Measurements from ENCODE around the gene CNOT3.
A peak's percentile ranks its signal among the peaks of the same experiment; 100 is the strongest.
"Not testable (repeated sequence)": the region's sequence is repeated elsewhere in the genome, so short reads cannot be mapped to it uniquely, and the experiment has no call there.

Gene CNOT3

DNA sequence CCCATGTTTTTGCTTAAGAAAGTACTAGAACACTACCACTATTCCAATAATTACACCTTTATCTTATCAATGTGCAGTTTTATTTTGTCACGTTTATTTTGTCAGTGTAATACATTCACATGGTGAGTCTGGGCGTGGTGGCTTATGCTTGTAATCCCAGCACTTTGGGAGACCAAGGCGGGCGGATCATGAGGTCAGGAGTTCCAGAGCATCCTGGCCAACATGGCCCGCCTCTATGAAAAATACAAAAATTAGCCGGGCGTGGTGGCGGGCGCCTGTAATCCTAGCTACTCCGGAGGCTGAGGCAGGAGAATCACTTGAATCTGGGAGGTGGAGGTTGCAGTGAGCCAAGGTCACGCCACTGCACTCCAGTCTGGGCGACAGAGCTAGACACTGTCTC lies 56.9 kb downstream of the CNOT3 start:
- not testable (repeated sequence) for DNase-seq

DNA sequence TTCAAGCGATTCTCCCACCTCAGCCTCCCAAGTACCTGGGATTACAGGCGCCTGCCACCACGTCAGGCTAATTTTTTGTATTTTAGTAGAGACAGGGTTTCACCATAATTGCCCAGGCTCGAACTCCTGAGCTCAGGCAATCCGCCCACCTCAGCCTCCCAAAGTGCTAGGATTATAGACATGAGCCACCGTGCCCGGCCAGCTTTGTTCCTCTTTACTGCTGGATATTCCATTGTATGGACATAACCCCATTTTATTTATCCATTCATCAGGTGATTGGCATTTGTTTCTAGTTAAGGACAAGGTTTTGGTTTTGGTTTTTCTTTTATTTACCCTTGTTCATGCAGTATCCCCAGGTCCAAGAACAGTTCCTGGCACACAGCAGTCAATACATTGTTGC lies 59.0 kb downstream of the CNOT3 start:
- DNase-seq, result peak in 1 of 4 experiments; percentile 62

DNA sequence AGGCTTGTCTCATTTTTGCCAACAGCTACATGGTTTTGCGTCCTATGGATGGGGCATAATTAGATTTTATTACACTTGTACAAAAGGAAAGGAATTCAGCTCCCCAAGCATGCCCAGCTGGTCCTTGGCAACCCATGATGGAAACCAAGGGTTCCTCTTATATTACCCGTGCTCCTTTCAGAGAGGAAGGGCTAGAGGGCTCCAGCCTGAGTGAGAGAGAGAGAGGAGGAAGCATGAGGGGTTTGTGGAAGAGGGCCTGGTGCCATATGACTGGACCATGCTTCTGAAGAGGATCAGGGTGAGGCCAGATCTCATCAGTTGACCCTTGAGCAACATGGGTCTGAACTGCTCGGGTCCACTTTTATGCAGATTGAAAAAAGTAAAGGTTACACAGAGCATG lies 59.6 kb downstream of the CNOT3 start:
- DNase-seq, result peak in 3 of 4 experiments; percentile 58 to 72 (median 65)

DNA sequence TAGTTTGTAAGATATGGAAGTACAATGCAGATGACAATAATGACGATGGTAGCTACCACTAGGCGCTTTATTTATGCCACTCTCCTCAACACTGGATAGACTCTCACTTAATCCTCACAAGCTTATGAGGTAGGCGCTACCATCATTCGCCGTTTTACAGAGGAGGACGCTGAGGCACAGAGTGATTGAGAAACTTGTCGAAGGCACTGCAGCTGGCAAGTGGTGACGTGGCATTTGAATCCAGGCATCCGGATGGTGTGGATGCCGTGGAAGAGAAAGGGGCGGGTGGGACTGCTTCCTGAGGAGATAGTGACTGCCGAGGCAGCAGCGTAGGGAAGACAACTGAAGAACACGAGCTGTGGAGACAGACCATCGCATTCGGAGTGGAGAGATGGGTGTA lies 61.8 kb downstream of the CNOT3 start:
- no peak for DNase-seq

DNA sequence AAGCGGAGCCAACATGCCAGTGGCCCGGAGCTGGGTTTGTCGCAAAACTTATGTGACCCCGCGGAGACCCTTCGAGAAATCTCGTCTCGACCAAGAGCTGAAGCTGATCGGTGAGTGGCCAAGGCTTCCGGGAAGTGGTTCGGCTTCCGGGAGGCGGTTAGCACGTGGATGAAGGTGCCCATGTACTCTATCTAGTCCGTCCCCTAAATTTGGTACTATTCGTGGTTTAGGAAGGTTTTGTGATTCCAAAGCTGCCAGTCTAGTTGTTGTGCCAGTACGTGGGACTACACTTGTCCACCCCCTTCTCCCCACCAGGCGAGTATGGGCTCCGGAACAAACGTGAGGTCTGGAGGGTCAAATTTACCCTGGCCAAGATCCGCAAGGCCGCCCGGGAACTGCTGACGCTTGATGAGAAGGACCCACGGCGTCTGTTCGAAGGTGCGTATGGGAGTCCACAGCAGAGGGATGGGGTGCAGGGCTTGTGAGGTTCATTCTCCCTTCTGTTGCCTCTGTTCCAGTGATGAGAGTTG lies 63.7 kb downstream of the CNOT3 start:
- DNase-seq, result no peak

DNA sequence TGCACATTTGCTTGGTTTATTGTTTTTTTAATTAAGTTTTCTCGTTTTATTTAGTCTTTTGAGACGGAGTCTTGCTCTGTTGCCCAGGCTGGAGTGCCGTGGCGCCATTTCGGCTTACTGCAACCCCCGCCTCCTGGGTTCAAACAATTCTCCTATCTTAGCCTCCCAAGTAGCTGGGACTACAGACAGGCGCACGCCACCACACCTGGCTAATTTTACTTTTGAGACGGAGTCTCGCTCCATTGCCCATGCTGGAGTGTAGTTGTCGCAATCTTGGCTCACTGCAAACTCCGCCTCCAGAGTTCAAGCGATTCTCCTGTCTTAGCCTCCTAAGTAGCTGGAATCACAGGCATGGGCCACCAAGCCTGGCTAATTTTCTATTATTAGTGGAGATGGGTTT lies 64.4 kb downstream of the CNOT3 start:
- peak in 1 of 4 experiments; percentile 38 for DNase-seq

DNA sequence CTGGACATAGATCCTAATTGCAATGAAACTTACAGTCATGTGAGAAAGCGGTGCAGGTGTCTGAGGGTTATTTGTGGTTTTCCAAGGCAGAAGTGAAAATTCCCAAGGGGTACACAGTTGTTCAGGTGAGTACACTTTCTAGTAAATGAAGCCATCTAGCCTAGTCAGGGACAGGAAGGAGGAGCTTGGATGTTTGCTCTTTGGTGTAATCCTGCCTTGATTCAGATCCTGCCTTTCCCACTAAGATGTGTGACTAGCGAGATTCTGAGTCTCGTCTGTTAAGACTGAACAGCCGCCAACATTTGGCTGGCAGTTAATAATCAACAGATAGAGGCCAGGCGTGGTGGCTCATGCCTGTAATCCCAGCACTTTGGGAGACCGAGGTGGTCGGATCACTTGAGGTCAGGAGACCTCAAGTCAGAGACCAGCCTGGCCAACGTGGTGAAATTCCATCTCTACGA lies 65.6 kb downstream of the CNOT3 start:
- no peak for DNase-seq

DNA sequence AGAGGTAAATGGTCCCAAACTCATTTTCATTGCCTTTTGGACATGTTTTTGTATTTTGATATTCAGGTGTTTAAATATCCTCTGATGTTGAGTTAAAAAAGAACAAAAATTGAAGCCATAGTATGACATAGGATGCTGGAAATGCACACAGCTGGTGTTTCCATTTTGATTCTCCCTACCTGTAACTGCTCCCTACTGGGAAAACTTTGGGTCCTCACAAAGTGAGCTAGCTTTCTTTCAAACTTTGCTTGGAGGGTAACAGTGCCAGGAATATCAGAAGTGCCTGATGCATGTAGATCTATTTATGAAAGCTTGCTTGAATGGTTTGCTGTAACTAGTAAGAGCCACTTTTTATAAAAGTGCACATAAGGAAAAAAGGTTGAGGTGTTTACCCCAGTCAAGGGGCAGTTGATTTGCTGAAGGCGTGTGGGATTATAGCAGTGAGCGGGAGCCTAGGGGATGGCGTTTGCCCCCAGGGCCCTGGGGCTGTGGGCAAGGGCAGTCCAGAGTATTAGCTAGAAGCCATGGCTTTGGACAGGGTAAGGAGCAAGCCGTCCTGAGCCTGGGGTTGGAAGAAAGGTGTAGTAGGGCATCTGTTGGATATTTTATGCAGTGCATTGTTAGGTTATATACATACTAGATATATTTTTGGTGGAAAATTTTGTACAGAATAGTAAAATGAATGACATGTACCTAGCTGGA lies 67.4 kb downstream of the CNOT3 start:
- no peak for DNase-seq

All from suppressor macrophage (primary cell).